HL-60 (cell line): ENCODE results near the gene HMGCS2.

Experiments
- DNase-seq, 2 experiments: peaks; one replicate each; pipeline ENCODE4 v3.0.0-alpha.2; 2010 to 2020; ENCODE audit warnings: low read depth in 1 of 2, low spot score in 1 of 2
- H3K27ac ChIP-seq: fragments of 250-450 bp; sonication (Bioruptor Pico); replicated peaks from 2 replicates; pipeline ENCODE4 v1.5.1; 2020; ENCODE audit warnings: mild to moderate bottlenecking, moderate library complexity
- H3K27me3 ChIP-seq: fragments of 250-450 bp; sonication (Bioruptor Pico); 2 replicates; pipeline ENCODE4 v1.5.1; 2021; ENCODE audit warnings: mild to moderate bottlenecking, moderate library complexity; ENCODE audit not compliant: insufficient read depth, poor library complexity, severe bottlenecking
- H3K4me3 ChIP-seq: replicated peaks from 2 replicates; pipeline ENCODE4 v1.5.1; 2011; ENCODE audit warnings: mild to moderate bottlenecking, control low read depth, low read length; ENCODE audit not compliant: insufficient read depth
- CTCF ChIP-seq: IDR thresholded peaks from one replicate; pipeline ENCODE4 v1.5.1; 2011; ENCODE audit warnings: low read length, control low read depth, inconsistent platforms; ENCODE audit not compliant: insufficient read depth
- GABPA ChIP-seq: IDR thresholded peaks from 2 replicates; pipeline ENCODE4 v1.6.1; 2012; ENCODE audit warnings: low read depth
- POLR2AphosphoS5 ChIP-seq: IDR thresholded peaks from 2 replicates; pipeline ENCODE4 v1.6.1; 2012; ENCODE audit warnings: low read depth
- REST ChIP-seq: IDR thresholded peaks from 2 replicates; pipeline ENCODE4 v1.6.1; 2012; ENCODE audit warnings: low read depth; ENCODE audit not compliant: insufficient replicate concordance
- SPI1 ChIP-seq: IDR thresholded peaks from 2 replicates; pipeline ENCODE4 v1.6.1; 2012; ENCODE audit warnings: low read depth, mild to moderate bottlenecking, borderline replicate concordance

Gene HMGCS2

GRCh38 chr1:119781434-119782210 lies 12.9 kb upstream of the HMGCS2 start:
- H3K27me3 ChIP-seq = no peaks in the 10 kb centered on the region
- TF ChIP-seq SPI1 (no peak), POLR2AphosphoS5 (no peak), GABPA (no peak)
- DNase-seq = no peak
- no peak overlapping the region for H3K27ac ChIP-seq
- H3K4me3 ChIP-seq = no peak overlapping the region

GRCh38 chr1:119779869-119780356 lies 11.2 kb upstream of the HMGCS2 start:
- TF ChIP-seq REST (no peak), SPI1 (no peak), POLR2AphosphoS5 (no peak), GABPA (no peak), CTCF (no peak)
- H3K27me3 ChIP-seq = no peaks in the 10 kb centered on the region
- no peak overlapping the region for H3K27ac ChIP-seq
- no peak overlapping the region for H3K4me3 ChIP-seq
- DNase-seq = no peak

- TF ChIP-seq POLR2AphosphoS5 = no peak
- TF ChIP-seq SPI1 = no peak
- no peak for TF ChIP-seq GABPA
- TF ChIP-seq CTCF = no peak
- no peak for TF ChIP-seq REST
- Histone ChIP-seq H3K27me3 (no peaks in the 10 kb centered on the region), H3K4me3 (no peak overlapping the region), H3K27ac (no peak overlapping the region)
- DNase-seq = no peak
Measured at GRCh38 chr1:119778886-119779560, 10.3 kb upstream of the HMGCS2 start.

- Histone ChIP-seq H3K4me3 (no peak overlapping the region), H3K27ac (no peak overlapping the region), H3K27me3 (no peaks in the 10 kb centered on the region)
- DNase-seq = no peak
- TF ChIP-seq REST (no peak), CTCF (no peak), SPI1 (no peak), GABPA (no peak), POLR2AphosphoS5 (no peak)
Measured at GRCh38 chr1:119778359-119778758, 9.7 kb upstream of the HMGCS2 start.
